SK-N-SH treated with all-trans-retinoic acid at 6 μM for 48 hours (cell line): ENCODE measurements around the gene SHROOM1.

Experiments used
- ATAC-seq: fragments of 200-7000 bp; cut with Tn5 transposase; 3 replicates; pipeline ENCODE4 v1.9.1; 2020; ENCODE audit warnings: mild to moderate bottlenecking, moderate library complexity
- ARNTL ChIP-seq: fragments of 450-650 bp; formaldehyde crosslinking; IDR thresholded peaks from 2 replicates; pipeline ENCODE4 v1.5.0; 2020; ENCODE audit warnings: low read depth, mild to moderate bottlenecking, moderate library complexity, borderline replicate concordance
- BACH2 ChIP-seq: fragments of 250-450 bp; sonication (Bioruptor Pico); IDR thresholded peaks from 2 replicates; pipeline ENCODE4 v1.9.0; 2021; ENCODE audit warnings: mild to moderate bottlenecking, borderline replicate concordance
- CSDC2 ChIP-seq: fragments of 250-450 bp; sonication (Bioruptor Pico); IDR thresholded peaks from 2 replicates; pipeline ENCODE4 v1.5.0; 2020; ENCODE audit warnings: mild to moderate bottlenecking, moderate library complexity
- GLIS3 ChIP-seq: fragments of 250-450 bp; sonication (Bioruptor Pico); IDR thresholded peaks from 2 replicates; pipeline ENCODE4 v1.5.0; 2020; ENCODE audit warnings: mild to moderate bottlenecking, moderate library complexity
- ISL1 ChIP-seq: fragments of 250-450 bp; sonication (Bioruptor Pico); IDR thresholded peaks from 2 replicates; pipeline ENCODE4 v2.1.2; 2022; ENCODE audit warnings: mild to moderate bottlenecking, moderate library complexity
- OSR1 ChIP-seq: fragments of 250-450 bp; sonication (Bioruptor Pico); IDR thresholded peaks from 2 replicates; pipeline ENCODE4 v1.8.0; 2022; ENCODE audit warnings: moderate library complexity, mild to moderate bottlenecking, inconsistent platforms
- PPARA ChIP-seq: fragments of 250-450 bp; sonication (Bioruptor Pico); IDR thresholded peaks from 2 replicates; pipeline ENCODE4 v1.5.0; 2020; ENCODE audit warnings: mild to moderate bottlenecking, borderline replicate concordance
- RARB ChIP-seq: fragments of 250-450 bp; sonication (Bioruptor Pico); IDR thresholded peaks from 2 replicates; pipeline ENCODE4 v1.8.0; 2021; ENCODE audit warnings: mild to moderate bottlenecking, moderate library complexity
- SNAI2 ChIP-seq: fragments of 250-450 bp; sonication (Bioruptor Pico); IDR thresholded peaks from 2 replicates; pipeline ENCODE4 v1.5.0; 2020; ENCODE audit warnings: mild to moderate bottlenecking, moderate library complexity
- TCF4 ChIP-seq: fragments of 250-450 bp; sonication (Bioruptor Pico); IDR thresholded peaks from 2 replicates; pipeline ENCODE4 v1.8.0; 2021; ENCODE audit warnings: mild to moderate bottlenecking, moderate library complexity, borderline replicate concordance
- TOX ChIP-seq: fragments of 250-450 bp; sonication (Bioruptor Pico); IDR thresholded peaks from 2 replicates; pipeline ENCODE4 v1.8.0; 2021; ENCODE audit warnings: mild to moderate bottlenecking, moderate library complexity, borderline replicate concordance
- ZC3H10 ChIP-seq: fragments of 250-450 bp; sonication (Bioruptor Pico); IDR thresholded peaks from 2 replicates; pipeline ENCODE4 v1.5.1; 2021; ENCODE audit warnings: mild to moderate bottlenecking, moderate library complexity
- ZFP3 ChIP-seq: fragments of 250-450 bp; sonication (Bioruptor Pico); IDR thresholded peaks from 2 replicates; pipeline ENCODE4 v1.5.0; 2020; ENCODE audit warnings: mild to moderate bottlenecking, moderate library complexity
- ZFP30 ChIP-seq: fragments of 450-650 bp; formaldehyde crosslinking; IDR thresholded peaks from 2 replicates; pipeline ENCODE4 v1.5.0; 2022; ENCODE audit warnings: mild to moderate bottlenecking, moderate library complexity
- TF ChIP-seq, protein P1 (sequence below): fragments of 250-450 bp; sonication (Bioruptor Pico); IDR thresholded peaks from 2 replicates; pipeline ENCODE4 v1.8.0; 2021; ENCODE audit warnings: low read depth, mild to moderate bottlenecking, moderate library complexity, borderline replicate concordance
- TF ChIP-seq, protein P2 (sequence below): fragments of 250-450 bp; sonication (Bioruptor Pico); IDR thresholded peaks from 2 replicates; pipeline ENCODE4 v1.5.1; 2020; ENCODE audit warnings: low read depth, mild to moderate bottlenecking, moderate library complexity
- TF ChIP-seq, protein P3 (sequence below): fragments of 250-450 bp; sonication (Bioruptor Pico); IDR thresholded peaks from 2 replicates; pipeline ENCODE4 v1.5.0; 2020; ENCODE audit warnings: mild to moderate bottlenecking, moderate library complexity
- TF ChIP-seq, protein P4 (sequence below): fragments of 250-450 bp; sonication (Bioruptor Pico); IDR thresholded peaks from 2 replicates; pipeline ENCODE4 v1.5.1; 2021; ENCODE audit warnings: mild to moderate bottlenecking, moderate library complexity

The SHROOM1 gene

DNA sequence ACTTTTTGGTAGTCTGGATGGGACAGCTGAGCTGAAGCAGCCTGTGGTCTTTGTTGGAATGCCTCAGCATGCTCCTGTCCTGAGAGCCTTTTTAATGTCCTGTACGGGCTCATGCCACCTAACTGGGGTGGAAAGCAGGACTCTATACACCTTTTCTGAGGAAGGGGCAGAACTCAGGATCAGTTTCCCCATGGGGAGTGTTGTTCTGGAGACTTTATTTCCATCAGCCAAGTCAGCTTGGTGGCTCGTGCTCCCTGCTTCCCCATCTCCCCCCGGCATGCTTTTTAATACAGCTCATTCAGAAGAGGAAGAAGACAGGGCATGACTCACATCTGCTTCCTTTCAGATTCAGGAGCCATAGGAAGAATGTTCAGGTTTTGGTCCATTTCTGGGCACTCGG, 48.3 kb downstream of the SHROOM1 start:
- peak; percentile 68 for ATAC-seq
- TF ChIP-seq, protein P1, sequence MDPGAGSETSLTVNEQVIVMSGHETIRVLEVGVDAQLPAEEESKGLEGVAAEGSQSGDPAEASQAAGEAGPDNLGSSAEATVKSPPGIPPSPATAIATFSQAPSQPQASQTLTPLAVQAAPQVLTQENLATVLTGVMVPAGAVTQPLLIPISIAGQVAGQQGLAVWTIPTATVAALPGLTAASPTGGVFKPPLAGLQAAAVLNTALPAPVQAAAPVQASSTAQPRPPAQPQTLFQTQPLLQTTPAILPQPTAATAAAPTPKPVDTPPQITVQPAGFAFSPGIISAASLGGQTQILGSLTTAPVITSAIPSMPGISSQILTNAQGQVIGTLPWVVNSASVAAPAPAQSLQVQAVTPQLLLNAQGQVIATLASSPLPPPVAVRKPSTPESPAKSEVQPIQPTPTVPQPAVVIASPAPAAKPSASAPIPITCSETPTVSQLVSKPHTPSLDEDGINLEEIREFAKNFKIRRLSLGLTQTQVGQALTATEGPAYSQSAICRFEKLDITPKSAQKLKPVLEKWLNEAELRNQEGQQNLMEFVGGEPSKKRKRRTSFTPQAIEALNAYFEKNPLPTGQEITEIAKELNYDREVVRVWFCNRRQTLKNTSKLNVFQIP (CRISPR knock-in tag) = no peak
- no peak for TF ChIP-seq ARNTL
- TF ChIP-seq SNAI2 (CRISPR knock-in tag) = no peak
- TF ChIP-seq OSR1 (CRISPR knock-in tag) = no peak
- TF ChIP-seq, protein P2, sequence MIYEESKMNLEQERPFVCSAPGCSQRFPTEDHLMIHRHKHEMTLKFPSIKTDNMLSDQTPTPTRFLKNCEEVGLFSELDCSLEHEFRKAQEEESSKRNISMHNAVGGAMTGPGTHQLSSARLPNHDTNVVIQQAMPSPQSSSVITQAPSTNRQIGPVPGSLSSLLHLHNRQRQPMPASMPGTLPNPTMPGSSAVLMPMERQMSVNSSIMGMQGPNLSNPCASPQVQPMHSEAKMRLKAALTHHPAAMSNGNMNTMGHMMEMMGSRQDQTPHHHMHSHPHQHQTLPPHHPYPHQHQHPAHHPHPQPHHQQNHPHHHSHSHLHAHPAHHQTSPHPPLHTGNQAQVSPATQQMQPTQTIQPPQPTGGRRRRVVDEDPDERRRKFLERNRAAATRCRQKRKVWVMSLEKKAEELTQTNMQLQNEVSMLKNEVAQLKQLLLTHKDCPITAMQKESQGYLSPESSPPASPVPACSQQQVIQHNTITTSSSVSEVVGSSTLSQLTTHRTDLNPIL = no peak
- TF ChIP-seq TCF4 (CRISPR knock-in tag) = no peak
- TF ChIP-seq ISL1 (CRISPR knock-in tag) = no peak
- no peak for TF ChIP-seq GLIS3
- TF ChIP-seq ZFP3 = no peak
- TF ChIP-seq RARB (CRISPR knock-in tag) = no peak

DNA sequence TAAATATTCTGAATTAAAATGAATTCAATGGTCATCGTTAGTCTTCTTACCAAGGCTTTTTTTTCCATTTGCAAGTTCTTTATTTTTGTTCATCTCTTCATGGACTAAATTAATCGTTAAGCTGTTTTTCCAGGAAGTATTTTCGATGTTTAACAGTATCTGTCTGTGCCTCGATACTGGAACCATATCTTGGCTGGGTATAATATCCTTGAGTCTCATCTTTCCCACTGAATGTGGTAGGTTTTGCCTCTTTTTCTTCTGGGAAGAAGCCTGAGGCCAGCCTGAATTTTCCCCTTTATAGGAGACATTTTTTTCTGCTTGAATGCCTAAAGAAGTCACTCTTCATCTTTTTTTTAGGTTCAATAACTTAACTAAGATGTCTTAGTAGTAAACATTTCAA, 49.4 kb downstream of the SHROOM1 start:
- no peak for ATAC-seq

DNA sequence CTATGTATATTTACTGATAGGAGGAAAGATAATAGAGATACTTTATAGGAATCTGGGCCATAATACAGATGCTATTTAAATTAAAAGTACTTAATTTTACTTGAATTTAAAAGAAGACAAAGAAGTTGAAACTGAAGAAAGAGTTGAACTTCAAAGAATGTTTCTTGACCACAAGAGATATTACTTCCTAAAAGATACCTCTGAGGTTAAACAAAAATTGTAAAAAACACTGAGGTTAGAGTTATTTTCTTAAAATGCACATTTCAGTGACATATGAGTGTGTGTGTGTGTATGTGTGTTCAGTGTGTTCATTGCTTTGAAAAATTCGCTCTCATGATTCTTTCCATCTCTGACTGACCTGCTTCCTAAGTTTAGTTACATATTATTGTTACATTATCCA, 49.9 kb downstream of the SHROOM1 start:
- no peak for ATAC-seq
- no peak for TF ChIP-seq CSDC2
- no peak for TF ChIP-seq ZFP30 (CRISPR knock-in tag)
- TF ChIP-seq SNAI2 (CRISPR knock-in tag) = no peak
- TF ChIP-seq, protein P2 = no peak
- no peak for TF ChIP-seq TOX
- TF ChIP-seq, protein P3, sequence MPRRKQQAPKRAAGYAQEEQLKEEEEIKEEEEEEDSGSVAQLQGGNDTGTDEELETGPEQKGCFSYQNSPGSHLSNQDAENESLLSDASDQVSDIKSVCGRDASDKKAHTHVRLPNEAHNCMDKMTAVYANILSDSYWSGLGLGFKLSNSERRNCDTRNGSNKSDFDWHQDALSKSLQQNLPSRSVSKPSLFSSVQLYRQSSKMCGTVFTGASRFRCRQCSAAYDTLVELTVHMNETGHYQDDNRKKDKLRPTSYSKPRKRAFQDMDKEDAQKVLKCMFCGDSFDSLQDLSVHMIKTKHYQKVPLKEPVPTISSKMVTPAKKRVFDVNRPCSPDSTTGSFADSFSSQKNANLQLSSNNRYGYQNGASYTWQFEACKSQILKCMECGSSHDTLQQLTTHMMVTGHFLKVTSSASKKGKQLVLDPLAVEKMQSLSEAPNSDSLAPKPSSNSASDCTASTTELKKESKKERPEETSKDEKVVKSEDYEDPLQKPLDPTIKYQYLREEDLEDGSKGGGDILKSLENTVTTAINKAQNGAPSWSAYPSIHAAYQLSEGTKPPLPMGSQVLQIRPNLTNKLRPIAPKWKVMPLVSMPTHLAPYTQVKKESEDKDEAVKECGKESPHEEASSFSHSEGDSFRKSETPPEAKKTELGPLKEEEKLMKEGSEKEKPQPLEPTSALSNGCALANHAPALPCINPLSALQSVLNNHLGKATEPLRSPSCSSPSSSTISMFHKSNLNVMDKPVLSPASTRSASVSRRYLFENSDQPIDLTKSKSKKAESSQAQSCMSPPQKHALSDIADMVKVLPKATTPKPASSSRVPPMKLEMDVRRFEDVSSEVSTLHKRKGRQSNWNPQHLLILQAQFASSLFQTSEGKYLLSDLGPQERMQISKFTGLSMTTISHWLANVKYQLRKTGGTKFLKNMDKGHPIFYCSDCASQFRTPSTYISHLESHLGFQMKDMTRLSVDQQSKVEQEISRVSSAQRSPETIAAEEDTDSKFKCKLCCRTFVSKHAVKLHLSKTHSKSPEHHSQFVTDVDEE (CRISPR knock-in tag) = no peak
- TF ChIP-seq, all 23 proteins: peak for 0

More for the DNA sequence above, 49.4 kb downstream of the SHROOM1 start:
- TF ChIP-seq GLIS3 = no peak
- TF ChIP-seq, protein P1 (CRISPR knock-in tag) = no peak
- no peak for TF ChIP-seq OSR1 (CRISPR knock-in tag)
- no peak for TF ChIP-seq ISL1 (CRISPR knock-in tag)
- TF ChIP-seq TCF4 (CRISPR knock-in tag) = no peak
- no peak for TF ChIP-seq ZC3H10
- TF ChIP-seq ZFP3 = no peak
- no peak for TF ChIP-seq TOX

DNA sequence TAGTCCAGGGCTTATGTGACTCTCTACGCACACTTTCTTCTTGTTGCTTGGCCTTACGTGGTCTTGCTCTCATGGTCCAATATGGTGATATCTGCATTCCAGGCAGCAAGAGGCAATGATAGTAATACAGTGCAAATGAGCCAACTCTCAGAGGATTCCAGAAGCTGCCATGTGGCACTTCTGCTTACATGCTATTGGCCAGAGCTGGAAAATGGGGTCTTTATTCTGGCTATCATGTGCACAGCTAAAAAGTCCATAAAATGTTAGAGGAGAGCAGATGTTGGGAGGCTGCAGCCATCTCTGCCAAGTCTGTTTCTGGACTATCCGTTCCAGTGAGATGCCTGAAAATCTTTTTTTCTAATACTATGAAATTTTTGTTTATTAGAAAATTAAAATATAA, 50.5 kb downstream of the SHROOM1 start:
- TF ChIP-seq ZC3H10 (no peak), TCF4 (CRISPR knock-in tag) (no peak), BACH2 (CRISPR knock-in tag) (no peak), RARB (CRISPR knock-in tag) (no peak), GLIS3 (no peak), PPARA (CRISPR knock-in tag) (no peak)
- TF ChIP-seq, protein P4, sequence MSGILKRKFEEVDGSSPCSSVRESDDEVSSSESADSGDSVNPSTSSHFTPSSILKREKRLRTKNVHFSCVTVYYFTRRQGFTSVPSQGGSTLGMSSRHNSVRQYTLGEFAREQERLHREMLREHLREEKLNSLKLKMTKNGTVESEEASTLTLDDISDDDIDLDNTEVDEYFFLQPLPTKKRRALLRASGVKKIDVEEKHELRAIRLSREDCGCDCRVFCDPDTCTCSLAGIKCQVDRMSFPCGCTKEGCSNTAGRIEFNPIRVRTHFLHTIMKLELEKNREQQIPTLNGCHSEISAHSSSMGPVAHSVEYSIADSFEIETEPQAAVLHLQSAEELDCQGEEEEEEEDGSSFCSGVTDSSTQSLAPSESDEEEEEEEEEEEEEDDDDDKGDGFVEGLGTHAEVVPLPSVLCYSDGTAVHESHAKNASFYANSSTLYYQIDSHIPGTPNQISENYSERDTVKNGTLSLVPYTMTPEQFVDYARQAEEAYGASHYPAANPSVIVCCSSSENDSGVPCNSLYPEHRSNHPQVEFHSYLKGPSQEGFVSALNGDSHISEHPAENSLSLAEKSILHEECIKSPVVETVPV (CRISPR knock-in tag) = no peak
- TF ChIP-seq, protein P1 (CRISPR knock-in tag) = no peak
- no peak for ATAC-seq
